ENCODE measurements around the gene SYT3.

Gene SYT3

GRCh38 chr19:50667177-50667758 is 27.6 kb upstream of the SYT3 start:
- DNase-seq (ENCODE audit: low read depth) = no peak
- no peak for TF ChIP-seq CTCF (conservative IDR thresholded peaks at IDR 0.05; ENCODE audit: low read depth, low read length)
- H3K4me3 ChIP-seq (ENCODE audit: low read length) = no peak overlapping the region

- H3K4me3 ChIP-seq (ENCODE audit: low read length) = no peak overlapping the region
- TF ChIP-seq CTCF (conservative IDR thresholded peaks at IDR 0.05; ENCODE audit: low read depth, low read length) = no peak
- DNase-seq (ENCODE audit: low read depth) = no peak
Measured at GRCh38 chr19:50666346-50667176, 26.9 kb upstream of the SYT3 start.

- no peak overlapping the region for H3K4me3 ChIP-seq (ENCODE audit: low read length)
- no peak for TF ChIP-seq CTCF (conservative IDR thresholded peaks at IDR 0.05; ENCODE audit: low read depth, low read length)
- DNase-seq (ENCODE audit: low read depth) = no peak
Measured at GRCh38 chr19:50664204-50664603, 24.5 kb upstream of the SYT3 start.

GRCh38 chr19:50663482-50663790 is 23.8 kb upstream of the SYT3 start:
- TF ChIP-seq CTCF (conservative IDR thresholded peaks at IDR 0.05; ENCODE audit: low read depth, low read length) = peak; percentile 19
- no peak overlapping the region for H3K4me3 ChIP-seq (ENCODE audit: low read length)
- no peak for DNase-seq (ENCODE audit: low read depth)

GRCh38 chr19:50662651-50663481 is 23.2 kb upstream of the SYT3 start:
- no peak for DNase-seq (ENCODE audit: low read depth)
- H3K4me3 ChIP-seq (ENCODE audit: low read length) = no peak overlapping the region
- no peak for TF ChIP-seq CTCF (conservative IDR thresholded peaks at IDR 0.05; ENCODE audit: low read depth, low read length)

GRCh38 chr19:50661766-50662650 is 22.3 kb upstream of the SYT3 start:
- no peak for DNase-seq (ENCODE audit: low read depth)
- H3K4me3 ChIP-seq (ENCODE audit: low read length) = no peak overlapping the region
- no peak for TF ChIP-seq CTCF (conservative IDR thresholded peaks at IDR 0.05; ENCODE audit: low read depth, low read length)
